Heart right ventricle (tissue), 16 donors: Measurements from ENCODE around the gene TSPAN18. TPM values are rescaled to one million over a fixed set of nuclear protein-coding genes. Genes with fewer than 3 reads are reported as not detected.

Source experiments
- ATAC-seq, 8 donors: fragments of 200-7000 bp; cut with Tn5 transposase; one replicate each; pipeline ENCODE4 v1.9.1; 2020; ENCODE audit warnings: mild to moderate bottlenecking in 8 of 8, moderate library complexity in 8 of 8, moderate number of reproducible peaks in 1 of 8
- DNase-seq, 2 donors: peaks; one replicate each; pipeline ENCODE4 v3.0.0-alpha.2; 2020
- H3K27ac ChIP-seq, 10 donors: fragments of 200-600 bp; sonication (generic) in 2 of 10; one replicate each; pipeline versions ENCODE4 v1.5.0 to v1.8.0; 2020 to 2022; ENCODE audit warnings: mild to moderate bottlenecking in 3 of 10
- H3K27me3 ChIP-seq, 7 donors: fragments of 200-600 bp; one replicate each; pipeline ENCODE4 v1.8.0; 2021 to 2022; ENCODE audit warnings: mild to moderate bottlenecking in 2 of 7
- H3K36me3 ChIP-seq, 9 donors: fragments of 200-600 bp; sonication (generic) in 1 of 9; one replicate each; pipeline versions ENCODE4 v1.5.0 to v1.8.0; 2020 to 2022; ENCODE audit warnings: mild to moderate bottlenecking in 2 of 9
- H3K4me1 ChIP-seq, 9 donors: fragments of 200-600 bp; sonication (generic) in 1 of 9; one replicate each; pipeline versions ENCODE4 v1.5.0 to v1.8.0; 2020 to 2022; ENCODE audit warnings: mild to moderate bottlenecking in 4 of 9
- H3K4me3 ChIP-seq, 10 donors: fragments of 200-600 bp; sonication (generic) in 2 of 10; one replicate each; pipeline versions ENCODE4 v1.5.0 to v1.8.0; 2020 to 2022; ENCODE audit warnings: mild to moderate bottlenecking in 7 of 10, moderate library complexity in 2 of 10
- H3K9me3 ChIP-seq, 11 donors: fragments of 200-600 bp in 10 of 11; sonication (generic) in 2 of 11; one replicate each; pipeline versions ENCODE4 v1.5.0 to v1.8.0; 2013 to 2022; ENCODE audit warnings: mild to moderate bottlenecking in 2 of 11, control low read depth in 1 of 11, moderate library complexity in 1 of 11
- CTCF ChIP-seq, 9 donors: fragments of 200-600 bp; sonication (generic) in 2 of 9; IDR thresholded peaks; one replicate each; pipeline versions ENCODE4 v1.5.0 to v1.8.0; 2021 to 2022; ENCODE audit warnings: antibody characterized with exemption in 9 of 9, mild to moderate bottlenecking in 5 of 9, moderate library complexity in 1 of 9
- WGBS, 2 donors: extraction: QIAGEN DNeasy Blood & Tissue Kit; methylation state at CpG; one replicate each; pipeline ENCODE4 v1.1.7; 2013; ENCODE audit warnings: inconsistent platforms in 1 of 2; 5-methylcytosine and 5-hydroxymethylcytosine counted together
- intact Hi-C, 10 donors: fragments of 100-400 bp; cut with DNase I; formaldehyde crosslinking; loops; one replicate each; pipeline versions ENCODE4 v1.11.1 to v1.14.2; 2022
- polyA plus RNA-seq, 2 donors: library from polyadenylated mRNA; stranded (reverse); fragments of 200-250 nt; gene quantifications; one replicate each; pipeline ENCODE4 v1.2.3, GENCODE V29; 2013
- total RNA-seq, 10 donors: library from RNA; stranded (reverse); fragmentation: NEBNext Ultra II Directional in 3 of 10; extraction: Animal tissue kit (Norgen Biotek cat#: 25700) in 3 of 10; gene quantifications; one replicate each; pipeline versions ENCODE4 v1.2.1 to v1.2.4, GENCODE V29; 2021 to 2023
- donor health status: Arrhythmogenic right ventricular cardiomyopathy.
- donor health status: ischemic (EF 13 %, LVEDD 7.1; RV severe dilation, severe dysfunction).
- donor health status: healthy with polysubstance abuse.
- donor health status: DM: no; HTN: yes; CAD: no.
- donor health status: DM: no; HTN: no; CAD: no.
- donor health status: ischemic (EF 25% LVEDD 6.9; RV normal size, moderate dysfunction).
- donor health status: ischemic (EF 25% LVEDD 5.7; RV mildly dilated, moderate dysfunction).
- donor health status: healthy.
- donor health status: DM: yes; HTN: yes; CAD: no.
- donor health status: Ischemic cardiomyopathy.
- donor health status: ischemic (EF 35%, LVEDD 5.7; RV mildly dilated, moderate dysfunction).
- donor health status: nonischemic (EF 11% LVEDD 7.7; RV severe dilation, severe dysfunction).
- donor health status: DM: yes; HTN: yes; CAD: no.
- donor health status: PGD.
- donor health status: ischemic (EF 29% LVEDD 5.4; RV normal size, mild dysfunction).
- donor health status: nonischemic (EF 23%, LVEDD 6.1; RV moderate dilation, normal function).

The TSPAN18 gene
- total and polyA plus RNA-seq, 12 donors: 37.7 to 140 (median 92.9) TPM

DNA sequence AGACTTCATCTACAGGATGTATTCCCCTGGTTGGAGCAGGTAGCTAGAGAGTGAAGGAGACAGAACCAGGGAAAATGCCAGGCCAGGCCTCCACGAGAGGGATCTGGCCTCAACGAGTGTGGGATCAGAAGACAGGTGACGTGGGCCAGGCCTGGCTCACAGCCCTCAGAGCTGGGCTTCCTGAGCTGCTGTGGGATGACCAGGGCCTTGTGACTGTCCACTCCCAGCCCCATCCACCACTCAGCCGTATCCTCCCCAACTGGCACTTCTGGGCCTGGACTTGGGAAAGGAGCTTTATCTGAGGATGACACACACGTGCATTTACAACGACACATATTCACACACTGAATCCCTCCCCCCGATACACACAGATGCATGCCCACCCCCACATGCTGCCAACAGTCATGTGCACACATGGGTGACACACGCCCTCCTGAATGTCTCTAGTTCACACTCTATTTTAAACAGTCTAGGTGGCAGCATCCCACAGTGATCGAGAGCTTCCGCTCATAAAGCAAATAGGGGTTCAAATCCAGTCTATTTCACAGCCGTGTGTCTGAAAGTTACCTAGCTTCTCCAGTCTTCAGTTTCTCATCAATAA is 130.8 kb downstream of the TSPAN18 start:
- Histone ChIP-seq H3K4me1 (peaks cover 11 to 64% (median 38%) of the 10 kb centered on the region in 9 donors), H3K27me3 (no peaks in the 10 kb centered on the region), H3K9me3 (no peaks in the 10 kb centered on the region), H3K27ac (peak overlapping the region in 9 of 10 donors; percentile 28 to 77 (median 66)), H3K36me3 (peaks cover 0 to 13% (median 5%) of the 10 kb centered on the region in 9 donors), H3K4me3 (no peak overlapping the region)
- peak; percentile 30 to 61 (median 43) for ATAC-seq
- DNase-seq: no peak
- no peak for TF ChIP-seq CTCF (IDR thresholded peaks at IDR 0.05)
- intact Hi-C loops: no loop called here
- 49 to 67% methylated on average over 11 of the region's 11 CpGs for WGBS, 2 donors

DNA sequence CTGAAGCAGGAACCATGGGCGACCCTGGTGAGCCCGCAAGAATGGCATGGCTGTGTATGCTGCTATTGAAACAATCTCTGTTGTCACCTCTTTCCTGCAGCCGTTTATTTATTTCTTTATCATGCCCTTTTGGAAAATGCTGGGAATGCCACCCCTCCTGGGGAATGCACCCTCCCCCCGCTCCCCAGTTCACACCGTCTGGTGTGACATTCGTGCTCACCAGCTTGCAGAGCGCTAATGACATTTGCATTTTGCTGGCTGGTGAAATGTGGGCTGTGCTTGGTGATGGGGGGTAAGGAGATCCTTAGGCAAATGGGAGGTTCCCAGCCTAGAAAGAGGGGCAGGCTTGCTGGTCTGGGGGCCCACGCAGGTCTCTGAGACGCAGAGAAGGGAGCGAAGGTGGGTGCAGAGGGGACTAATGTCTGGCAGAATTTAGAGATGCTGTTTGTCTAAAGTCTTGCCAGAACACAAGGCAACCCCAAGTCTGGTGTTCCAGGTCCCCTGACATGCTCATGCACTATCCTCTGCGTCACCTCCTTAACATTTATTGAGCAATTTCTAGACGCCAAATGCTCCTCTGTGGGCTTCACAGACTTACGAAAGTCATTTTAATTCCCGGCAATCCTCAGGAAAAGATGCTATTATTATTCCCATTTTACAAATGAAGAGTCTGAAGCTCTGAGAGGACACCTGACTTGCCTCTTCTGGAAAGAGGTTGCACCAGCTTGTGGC is 132.2 kb downstream of the TSPAN18 start:
- intact Hi-C loops: no loop called here
- peak in 2 of 8 donors; percentile 6 to 7 for ATAC-seq
- Histone ChIP-seq H3K27ac (peak overlapping the region in 6 of 10 donors; percentile 22 to 77 (median 66)), H3K9me3 (no peaks in the 10 kb centered on the region), H3K36me3 (peaks cover 0 to 13% (median 5%) of the 10 kb centered on the region in 9 donors), H3K4me1 (peaks cover 11 to 66% (median 37%) of the 10 kb centered on the region in 9 donors), H3K4me3 (no peak overlapping the region), H3K27me3 (peaks cover 0 to 4% (median 0%) of the 10 kb centered on the region in 7 donors)
- TF ChIP-seq CTCF (IDR thresholded peaks at IDR 0.05): no peak
- no peak for DNase-seq
- WGBS, 2 donors: 75 to 80% methylated on average over 14 of the region's 14 CpGs

- DNase-seq (no peak), ATAC-seq (no peak)
- Histone ChIP-seq H3K9me3 (no peaks in the 10 kb centered on the region), H3K27me3 (peaks cover 0 to 4% (median 0%) of the 10 kb centered on the region in 7 donors), H3K4me1 (peaks cover 11 to 60% (median 32%) of the 10 kb centered on the region in 9 donors), H3K27ac (peak overlapping the region in 3 of 10 donors; percentile 66 to 71 (median 67)), H3K36me3 (peaks cover 0 to 13% (median 5%) of the 10 kb centered on the region in 9 donors), H3K4me3 (no peak overlapping the region)
- intact Hi-C loops: no loop called here
- WGBS, 2 donors: 92 to 93% methylated on average over 5 of the region's 5 CpGs
- no peak for TF ChIP-seq CTCF (IDR thresholded peaks at IDR 0.05)
Observed at GRCh38 chr11:44859528-44859925, 132.8 kb downstream of the TSPAN18 start.

- ATAC-seq: no peak
- peaks cover 11 to 67% (median 31%) of the 10 kb centered on the region in 9 donors for H3K4me1 ChIP-seq
- WGBS, 2 donors: 87 to 90% methylated on average over 5 of the region's 5 CpGs
Observed at GRCh38 chr11:44860346-44860745, 133.6 kb downstream of the TSPAN18 start.

More at GRCh38 chr11:44860346-44860745, 133.6 kb downstream of the TSPAN18 start:
- Histone ChIP-seq H3K27ac (peak overlapping the region in 1 of 10 donors; percentile 39), H3K27me3 (peaks cover 0 to 4% (median 0%) of the 10 kb centered on the region in 7 donors), H3K9me3 (no peaks in the 10 kb centered on the region), H3K4me3 (no peak overlapping the region), H3K36me3 (peaks cover 0 to 13% (median 5%) of the 10 kb centered on the region in 9 donors)
- intact Hi-C loops: no loop called here
- no peak for DNase-seq
- TF ChIP-seq CTCF (IDR thresholded peaks at IDR 0.05): no peak
